ENCODE measurements around the gene DRD5. TPM values are rescaled to one million over a fixed set of nuclear protein-coding genes. Genes with fewer than 3 reads are reported as not detected.
"Not testable (repeated sequence)": the region's sequence is repeated elsewhere in the genome, so short reads cannot be mapped to it uniquely, and the experiment has no call there.

Gene DRD5
- total RNA-seq: not detected

GRCh38 chr4:9781343-9782135 lies at the start of gene DRD5:
Gene DRD5 (plus strand): TSS chr4:9781634. CDS start chr4:9782030, 396 bp downstream.
- ATAC-seq: no peak
- DNase-seq (ENCODE audit: low spot score): no peak

GRCh38 chr4:9732256-9732655 lies 49.2 kb upstream of the DRD5 start:
- not testable (repeated sequence) for ATAC-seq; DNase-seq (ENCODE audit: low spot score)

GRCh38 chr4:9735515-9735914 lies 45.9 kb upstream of the DRD5 start:
- DNase-seq (ENCODE audit: low spot score) (no peak), ATAC-seq (no peak)

GRCh38 chr4:9737280-9737679 lies 44.2 kb upstream of the DRD5 start:
- ATAC-seq; DNase-seq (ENCODE audit: low spot score): not testable (repeated sequence)

GRCh38 chr4:9743789-9744188 lies 37.6 kb upstream of the DRD5 start:
- not testable (repeated sequence) for DNase-seq (ENCODE audit: low spot score); ATAC-seq

GRCh38 chr4:9745782-9746181 lies 35.7 kb upstream of the DRD5 start:
- ATAC-seq (no peak), DNase-seq (ENCODE audit: low spot score) (no peak)

- ATAC-seq (no peak), DNase-seq (ENCODE audit: low spot score) (no peak)
Observed at GRCh38 chr4:9758641-9759317, 22.7 kb upstream of the DRD5 start.

GRCh38 chr4:9762823-9763475 lies 18.5 kb upstream of the DRD5 start:
- peak; percentile 57 for ATAC-seq

GRCh38 chr4:9764155-9764696 lies 17.2 kb upstream of the DRD5 start:
- DNase-seq (ENCODE audit: low spot score) (no peak), ATAC-seq (no peak)

More at GRCh38 chr4:9762823-9763475, 18.5 kb upstream of the DRD5 start:
- peak; percentile 54 for DNase-seq (ENCODE audit: low spot score)

- DNase-seq (ENCODE audit: low spot score) (peak; percentile 47), ATAC-seq (no peak)
Observed at GRCh38 chr4:9765091-9765490, 16.3 kb upstream of the DRD5 start.

- DNase-seq (ENCODE audit: low spot score) (no peak), ATAC-seq (no peak)
Observed at GRCh38 chr4:9769321-9769720, 12.1 kb upstream of the DRD5 start.

GRCh38 chr4:9771034-9771433 lies 10.4 kb upstream of the DRD5 start:
- ATAC-seq (no peak), DNase-seq (ENCODE audit: low spot score) (no peak)

GRCh38 chr4:9773471-9773870 lies 8.0 kb upstream of the DRD5 start:
- no peak for DNase-seq (ENCODE audit: low spot score)
- ATAC-seq: no peak

- ATAC-seq: no peak
- DNase-seq (ENCODE audit: low spot score): no peak
Observed at GRCh38 chr4:9782136-9782436, 652 bp downstream of the DRD5 start.

- ATAC-seq; DNase-seq (ENCODE audit: low spot score): not testable (repeated sequence)
Observed at GRCh38 chr4:9785891-9786290, 4.5 kb downstream of the DRD5 start.

- no peak for ATAC-seq
- no peak for DNase-seq (ENCODE audit: low spot score)
Observed at GRCh38 chr4:9792381-9792780, 10.9 kb downstream of the DRD5 start.

- DNase-seq (ENCODE audit: low spot score); ATAC-seq: not testable (repeated sequence)
Observed at GRCh38 chr4:9796641-9797040, 15.2 kb downstream of the DRD5 start.

- no peak for DNase-seq (ENCODE audit: low spot score)
- no peak for ATAC-seq
Observed at GRCh38 chr4:9800848-9801247, 19.4 kb downstream of the DRD5 start.

- no peak for DNase-seq (ENCODE audit: low spot score)
- no peak for ATAC-seq
Observed at GRCh38 chr4:9804918-9805317, 23.5 kb downstream of the DRD5 start.

GRCh38 chr4:9808077-9808476 lies 26.6 kb downstream of the DRD5 start:
- ATAC-seq: no peak

GRCh38 chr4:9811806-9812205 lies 30.4 kb downstream of the DRD5 start:
- ATAC-seq: no peak
- no peak for DNase-seq (ENCODE audit: low spot score)

More at GRCh38 chr4:9808077-9808476, 26.6 kb downstream of the DRD5 start:
- no peak for DNase-seq (ENCODE audit: low spot score)
